GM12864 (cell line): ENCODE measurements around the gene CDH23.

Source experiments
- DNase-seq: peaks from one replicate; pipeline ENCODE4 v3.0.0-alpha.2; 2011; ENCODE audit warnings: low read depth
- H3K4me3 ChIP-seq: 2 replicates; pipeline ENCODE4 v1.5.1; 2011; ENCODE audit warnings: mild to moderate bottlenecking, low read depth, low read length, control low read depth
- CTCF ChIP-seq: IDR thresholded peaks from 2 replicates; pipeline ENCODE4 v1.5.1; 2011; ENCODE audit warnings: low read depth, mild to moderate bottlenecking, moderate library complexity, low read length, control low read depth, inconsistent platforms; ENCODE audit errors: missing control alignments

Gene CDH23

DNA sequence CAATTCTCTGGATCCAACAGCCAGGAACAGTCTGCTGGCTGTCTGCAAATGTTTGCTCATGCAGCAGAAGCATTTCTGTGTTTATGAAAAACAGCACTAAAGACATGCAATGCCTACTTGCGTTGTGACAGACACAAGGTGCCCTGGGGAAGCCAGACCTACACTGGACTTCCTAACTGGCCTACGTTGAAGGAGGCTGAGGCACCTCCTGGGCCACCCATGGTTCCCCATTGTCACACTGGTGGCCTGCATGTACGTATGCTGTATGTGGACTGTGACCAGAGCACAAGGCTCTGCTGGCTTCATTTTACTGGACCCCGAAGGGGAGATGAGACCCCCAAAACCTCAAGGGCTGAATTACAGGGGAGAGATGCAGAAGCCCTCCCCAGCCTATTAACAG, 426.6 kb downstream of the CDH23 start:
- DNase-seq = no peak
- no peak for TF ChIP-seq CTCF
- no peak overlapping the region for H3K4me3 ChIP-seq

- no peak for DNase-seq
- no peak for TF ChIP-seq CTCF
- H3K4me3 ChIP-seq = no peak overlapping the region
Measured at GRCh38 chr10:71824333-71824732, 427.6 kb downstream of the CDH23 start.

DNA sequence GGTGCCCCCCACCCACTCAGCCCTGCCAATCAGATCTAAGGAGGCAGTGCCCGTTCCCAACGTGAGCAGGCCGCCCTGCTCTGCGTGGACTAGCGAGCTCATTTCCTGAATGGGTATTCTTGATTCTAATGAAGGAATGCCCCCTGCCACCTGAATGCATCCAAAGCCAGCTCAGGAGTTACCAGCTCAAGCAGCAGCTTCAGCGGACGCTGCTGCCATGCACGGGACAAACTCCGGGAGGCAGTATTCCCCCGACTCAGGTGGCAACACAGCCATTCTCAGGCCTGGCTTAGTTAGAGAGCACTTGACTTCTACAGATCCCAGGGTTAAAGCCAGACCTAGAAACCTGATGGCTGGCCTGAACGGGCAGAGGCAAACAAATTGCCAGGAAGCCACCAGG, 428.5 kb downstream of the CDH23 start:
- no peak for TF ChIP-seq CTCF
- H3K4me3 ChIP-seq = no peak overlapping the region
- DNase-seq = no peak

DNA sequence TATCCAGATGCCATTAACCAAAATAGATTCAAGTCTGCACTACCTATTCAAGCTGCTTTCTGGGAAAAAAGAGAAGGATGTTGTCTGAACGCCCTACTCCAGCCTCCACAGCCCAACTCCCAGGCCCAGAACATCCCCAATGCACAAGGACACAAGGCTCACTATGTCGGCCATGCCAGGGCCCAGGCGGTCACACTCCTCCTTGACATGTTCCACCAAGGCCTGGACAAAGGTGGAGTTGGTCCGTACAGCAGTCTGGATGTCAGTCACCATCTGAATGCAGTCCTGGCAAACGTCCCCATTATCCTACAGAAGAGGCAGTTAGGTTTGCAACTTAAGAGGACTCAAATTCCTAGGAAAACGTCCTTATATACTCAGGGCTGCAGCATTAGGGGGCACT, 431.1 kb downstream of the CDH23 start:
- no peak for DNase-seq
- TF ChIP-seq CTCF = no peak

DNA sequence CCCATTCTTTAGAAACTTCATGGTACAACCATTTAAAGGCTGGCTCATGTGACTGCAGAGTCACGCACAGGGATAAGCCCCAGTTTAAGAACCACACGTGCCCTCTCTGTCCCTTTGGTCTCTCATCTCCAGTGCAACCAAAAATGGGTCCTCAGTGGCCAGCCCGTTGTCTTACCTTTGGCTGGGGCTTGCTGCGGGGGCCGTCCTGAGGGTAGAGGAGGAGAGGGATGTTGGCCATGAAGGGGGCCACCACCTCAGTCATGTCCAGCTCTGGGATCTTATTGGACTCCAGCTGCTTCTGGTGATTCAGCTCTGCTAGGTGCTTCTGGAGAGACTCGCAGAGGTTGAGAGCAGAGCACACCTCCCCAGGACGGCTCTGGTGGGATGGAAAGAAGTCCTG, 432.0 kb downstream of the CDH23 start:
- DNase-seq = no peak
- H3K4me3 ChIP-seq = no peak overlapping the region
- no peak for TF ChIP-seq CTCF

More for the DNA sequence above, 431.1 kb downstream of the CDH23 start:
- no peak overlapping the region for H3K4me3 ChIP-seq

- no peak overlapping the region for H3K4me3 ChIP-seq
- no peak for TF ChIP-seq CTCF
- no peak for DNase-seq
Measured at GRCh38 chr10:71829171-71829570, 432.5 kb downstream of the CDH23 start.

- TF ChIP-seq CTCF = no peak
- no peak for DNase-seq
- no peak overlapping the region for H3K4me3 ChIP-seq
Measured at GRCh38 chr10:71829896-71830295, 433.2 kb downstream of the CDH23 start.
